GM12891 (cell line): ENCODE data around the gene UNC45B.

Experiments
- PAX5 ChIP-seq: IDR thresholded peaks from 2 replicates; pipeline ENCODE4 v1.6.1; 2011; ENCODE audit warnings: low read length, moderate library complexity, mild to moderate bottlenecking; ENCODE audit not compliant: insufficient read depth, severe bottlenecking
- POLR2A ChIP-seq: IDR thresholded peaks from 2 replicates; pipeline ENCODE4 v1.6.1; 2011; ENCODE audit warnings: low read depth, low read length, control low read depth
- POLR2AphosphoS5 ChIP-seq: IDR thresholded peaks from 2 replicates; pipeline ENCODE4 v1.6.1; 2011; ENCODE audit warnings: low read depth, low read length, control low read depth
- SPI1 ChIP-seq: IDR thresholded peaks from 2 replicates; pipeline ENCODE4 v1.6.1; 2011; ENCODE audit warnings: low read depth, low read length, control low read depth
- TAF1 ChIP-seq: IDR thresholded peaks from 2 replicates; pipeline ENCODE4 v1.6.1; 2011; ENCODE audit warnings: low read depth, low read length, control low read depth

GRCh38 chr17:35229638-35230037 is 82.0 kb downstream of the UNC45B start:
- TF ChIP-seq POLR2AphosphoS5: no peak
- TF ChIP-seq POLR2A: no peak
- no peak for TF ChIP-seq TAF1
- TF ChIP-seq SPI1: no peak
- no peak for TF ChIP-seq PAX5
